Naive thymus-derived CD8-positive, alpha-beta T cell (primary cell): ENCODE results near the gene FAM131B. TPM values are rescaled to one million over a fixed set of nuclear protein-coding genes. Genes with fewer than 3 reads are reported as not detected.

ENCODE experiments used
- ATAC-seq, 2 donors: fragments of 150-1000 bp; cut with Tn5 transposase in 1 of 2; sonication (Bioruptor Pico), chemical (Tn5 transposase) in 1 of 2; 1 replicate in 1 of 2; 2 replicates in 1 of 2; pipeline ENCODE4 v1.10.0; 2021; ENCODE audit warnings: mild to moderate bottlenecking in 2 of 2, moderate library complexity in 2 of 2
- POLR2A ChIA-PET: fragments of 350-600 bp; sonication (Branson Sonifier 250); formaldehyde crosslinking; loops from one replicate; lab custom pipeline; 2021; ENCODE audit warnings: antibody characterized with exemption; lab: Charles Lee
- DNase-seq, 10 donors: peaks; one replicate each; pipeline versions ENCODE4 v3.0.0 to v3.0.0-alpha.2; 2020 to 2022
- H3K27ac Mint-ChIP-seq, 10 donors: one replicate each; pipeline ENCODE4 v1.8.0; 2020 to 2022; ENCODE audit warnings: mild to moderate bottlenecking in 10 of 10, mixed read lengths in 10 of 10, moderate library complexity in 4 of 10, inconsistent platforms in 1 of 10
- H3K27me3 Mint-ChIP-seq, 5 donors: one replicate each; pipeline ENCODE4 v1.8.0; 2021 to 2022; ENCODE audit warnings: mixed read lengths in 5 of 5
- H3K36me3 Mint-ChIP-seq, 3 donors: one replicate each; pipeline ENCODE4 v1.8.0; 2020 to 2022; ENCODE audit warnings: mixed read lengths in 3 of 3, mild to moderate bottlenecking in 2 of 3, inconsistent platforms in 1 of 3
- H3K4me1 Mint-ChIP-seq, 4 donors: one replicate each; pipeline ENCODE4 v1.8.0; 2021 to 2022; ENCODE audit warnings: mixed read lengths in 4 of 4
- H3K4me3 Mint-ChIP-seq, 10 donors: one replicate each; pipeline ENCODE4 v1.8.0; 2020 to 2022; ENCODE audit warnings: mild to moderate bottlenecking in 10 of 10, mixed read lengths in 10 of 10, moderate library complexity in 6 of 10, inconsistent platforms in 1 of 10
- H3K9me3 Mint-ChIP-seq, 9 donors: one replicate each; pipeline ENCODE4 v1.8.0; 2020 to 2022; ENCODE audit warnings: mixed read lengths in 9 of 9, mild to moderate bottlenecking in 3 of 9, inconsistent platforms in 1 of 9, moderate library complexity in 1 of 9
- microRNA-seq: library from miRNA; unstranded; fragments of <30 nt; microRNA quantifications from one replicate; pipeline ENCODE4 v1.2.0, GENCODE V29; 2022; ENCODE audit warnings: borderline microRNAs expressed
- polyA plus RNA-seq, 3 donors: library from polyadenylated mRNA; unstranded; fragments of 300-500 nt; fragmentation: Illumina TruSeq; gene quantifications; one replicate each; pipeline ENCODE4 v1.2.3, GENCODE V29; 2021
- total RNA-seq, 8 experiments: library from RNA in 2 of 8; stranded (reverse) in 2 of 8; gene quantifications; one replicate each; pipeline ENCODE4 v1.2.3 and lab custom pipeline; 2021 to 2026

FAM131B gene
- total and polyA plus RNA-seq, 5 experiments from 2014 or later: 0.44 to 1.2 (median 0.78) TPM

GRCh38 chr7:143304938-143305337 is 57.6 kb downstream of the FAM131B start:
- Mint-ChIP-seq H3K27ac (peak overlapping the region in 5 of 10 donors; percentile 17 to 82 (median 31)), H3K27me3 (no peaks in the 10 kb centered on the region), H3K9me3 (no peaks in the 10 kb centered on the region), H3K4me1 (peaks cover 28 to 43% (median 36%) of the 10 kb centered on the region in 4 donors), H3K4me3 (no peak overlapping the region), H3K36me3 (peaks cover 20 to 82% (median 53%) of the 10 kb centered on the region in 3 donors)
- POLR2A ChIA-PET: interaction anchor here (1.9 kb wide), 1 partner anchor 64 kb away, joined by 7 read pairs; no protein-coding TSS in a partner anchor
- DNase-seq: no peak
- ATAC-seq: no peak

GRCh38 chr7:143303733-143304132 is 58.8 kb downstream of the FAM131B start:
- Mint-ChIP-seq H3K27ac (peak overlapping the region in 1 of 10 donors; percentile 29), H3K4me1 (peaks cover 35 to 47% (median 41%) of the 10 kb centered on the region in 4 donors), H3K4me3 (no peak overlapping the region), H3K27me3 (no peaks in the 10 kb centered on the region), H3K36me3 (peaks cover 20 to 92% (median 53%) of the 10 kb centered on the region in 3 donors), H3K9me3 (no peaks in the 10 kb centered on the region)
- DNase-seq (no peak), ATAC-seq (no peak)
- POLR2A ChIA-PET: no interaction called here

Small RNAs within 50 kb of the gene (microRNA-seq; reads per million reads assigned to microRNA genes)
- not detected for gene MIR6892

Other genes starting within 250 kb of the FAM131B start
- not detected for gene PIP, start 230.6 kb downstream of the FAM131B start, total RNA-seq
- gene PIP, start 230.6 kb downstream of the FAM131B start, polyA plus RNA-seq: not detected
- not detected for gene TAS2R39, start 179.3 kb downstream of the FAM131B start, total RNA-seq
- gene TAS2R39, start 179.3 kb downstream of the FAM131B start, polyA plus RNA-seq: not detected
- not detected for gene TAS2R40, start 140.7 kb downstream of the FAM131B start, total RNA-seq
- gene TAS2R40, start 140.7 kb downstream of the FAM131B start, polyA plus RNA-seq: not detected
- 100 to 1,000 TPM; 278 to 283 TPM for gene GSTK1, start 99.3 kb downstream of the FAM131B start, total RNA-seq
- 100 to 1,000 TPM; 310 to 355 (median 330) TPM for gene GSTK1, start 99.3 kb downstream of the FAM131B start, polyA plus RNA-seq
- gene TMEM139, start 77.8 kb downstream of the FAM131B start, total RNA-seq: 1 to 10 TPM in 1 of 2 experiments, under 1 TPM in 1; 0.29 to 1.2 TPM
- under 1 TPM in 1 of 3 donors, not detected in 2; 0.60 TPM for gene TMEM139, start 77.8 kb downstream of the FAM131B start, polyA plus RNA-seq
- 10 to 100 TPM; 64.9 to 68.2 TPM for gene CASP2, start 74.4 kb downstream of the FAM131B start, total RNA-seq
- 10 to 100 TPM; 12.1 to 22.0 (median 14.6) TPM for gene CASP2, start 74.4 kb downstream of the FAM131B start, polyA plus RNA-seq
- not detected for gene CLCN1, start 46.6 kb downstream of the FAM131B start, total RNA-seq
- not detected for gene CLCN1, start 46.6 kb downstream of the FAM131B start, polyA plus RNA-seq
- gene ZYX, start 18.6 kb upstream of the FAM131B start, total RNA-seq: 100 to 1,000 TPM; 138 to 151 TPM
- gene ZYX, start 18.6 kb upstream of the FAM131B start, polyA plus RNA-seq: 100 to 1,000 TPM in 1 of 3 donors, 10 to 100 TPM in 2; 58.6 to 142 (median 82.6) TPM
- 10 to 100 TPM; 44.8 to 44.9 TPM for gene EPHA1, start 46.1 kb upstream of the FAM131B start, total RNA-seq
- gene EPHA1, start 46.1 kb upstream of the FAM131B start, polyA plus RNA-seq: 10 to 100 TPM; 10.1 to 37.1 (median 16.2) TPM
- 1 to 10 TPM in 1 of 2 experiments, under 1 TPM in 1; 0.96 to 1.0 TPM for gene TAS2R60, start 80.7 kb upstream of the FAM131B start, total RNA-seq
- under 1 TPM in 1 of 3 donors, not detected in 2; 0.23 TPM for gene TAS2R60, start 80.7 kb upstream of the FAM131B start, polyA plus RNA-seq
- under 1 TPM in 1 of 2 experiments, not detected in 1; 0.55 TPM for gene TAS2R41, start 115.2 kb upstream of the FAM131B start, total RNA-seq
- gene TAS2R41, start 115.2 kb upstream of the FAM131B start, polyA plus RNA-seq: not detected
- not detected for gene CTAGE15, start 209.1 kb upstream of the FAM131B start, total RNA-seq
- gene CTAGE15, start 209.1 kb upstream of the FAM131B start, polyA plus RNA-seq: under 1 TPM in 2 of 3 donors, not detected in 1; 0.09 to 0.19 TPM